Mucosa of gallbladder (tissue), 1 donor: ENCODE measurements around the gene OXNAD1. TPM values are rescaled to one million over a fixed set of nuclear protein-coding genes. Genes with fewer than 3 reads are reported as not detected.

Experiments used
- DNase-seq: peaks from one replicate; pipeline ENCODE4 v3.0.0-alpha.2; 2020; ENCODE audit warnings: low spot score
- total RNA-seq: library from RNA; stranded (reverse); gene quantifications from one replicate; pipeline ENCODE4 v1.2.1, GENCODE V29; 2021
- donor health status: DM: no; HTN: no; CAD: no.

OXNAD1 gene
- total RNA-seq, 1 donor from 2014 or later = 15.3 TPM

DNA sequence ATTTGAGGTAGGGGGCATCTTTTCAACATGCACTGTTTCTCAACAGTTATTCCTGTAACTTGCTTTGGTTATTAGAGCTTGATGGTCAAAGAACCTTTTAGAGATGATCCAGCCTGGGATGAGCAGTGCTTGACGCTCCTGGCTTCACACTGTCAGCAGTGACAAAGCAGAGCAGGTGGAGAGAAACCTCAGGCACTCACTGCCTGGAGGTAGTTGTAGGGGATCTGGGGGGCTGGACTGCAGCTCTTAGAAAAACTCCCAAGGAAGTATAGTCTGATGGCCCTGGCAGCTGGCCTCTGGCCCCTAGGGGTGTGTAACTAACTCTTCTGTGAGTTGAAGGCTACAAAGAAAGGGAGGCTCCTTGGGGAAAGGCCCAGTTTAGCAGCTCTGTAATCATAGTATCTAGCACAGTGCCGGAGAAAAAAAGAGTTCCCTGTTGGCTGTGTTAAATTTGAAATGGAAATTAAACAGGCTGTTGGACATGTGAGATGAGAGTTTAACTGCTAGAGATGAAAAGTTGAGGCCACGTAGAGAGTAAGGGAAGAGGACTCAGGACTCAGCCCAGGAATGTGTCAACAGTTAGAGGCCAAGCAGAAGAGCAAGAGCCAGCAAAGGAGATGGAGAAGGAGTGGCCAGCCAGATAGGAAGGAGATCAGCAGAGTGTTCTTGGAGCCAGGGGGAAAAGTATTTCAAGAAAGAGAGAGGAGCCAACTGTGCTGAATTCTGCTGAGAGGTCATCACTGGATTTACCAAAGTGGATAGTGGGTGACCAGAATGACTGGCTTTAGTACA, 14.2 kb downstream of the OXNAD1 start:
- DNase-seq = no peak

DNA sequence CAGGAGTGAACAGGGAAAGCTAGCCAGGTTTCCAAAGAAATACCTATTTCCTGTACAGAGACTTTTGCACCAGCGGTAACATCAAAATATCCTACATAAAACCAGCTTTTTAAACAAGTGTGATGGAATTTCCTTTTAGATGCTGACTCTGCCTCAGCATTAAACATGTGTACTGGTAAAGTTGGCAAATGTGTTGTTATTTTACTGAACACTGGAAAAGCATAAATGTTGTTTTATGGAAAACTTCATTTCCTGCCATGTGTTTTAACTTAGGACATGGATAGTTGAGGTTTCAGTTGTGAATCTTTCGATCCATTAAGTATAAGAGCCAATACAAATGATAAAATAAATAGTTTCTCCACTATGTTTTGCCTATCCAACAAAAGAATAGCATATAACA, 15.7 kb downstream of the OXNAD1 start:
- no peak for DNase-seq

DNA sequence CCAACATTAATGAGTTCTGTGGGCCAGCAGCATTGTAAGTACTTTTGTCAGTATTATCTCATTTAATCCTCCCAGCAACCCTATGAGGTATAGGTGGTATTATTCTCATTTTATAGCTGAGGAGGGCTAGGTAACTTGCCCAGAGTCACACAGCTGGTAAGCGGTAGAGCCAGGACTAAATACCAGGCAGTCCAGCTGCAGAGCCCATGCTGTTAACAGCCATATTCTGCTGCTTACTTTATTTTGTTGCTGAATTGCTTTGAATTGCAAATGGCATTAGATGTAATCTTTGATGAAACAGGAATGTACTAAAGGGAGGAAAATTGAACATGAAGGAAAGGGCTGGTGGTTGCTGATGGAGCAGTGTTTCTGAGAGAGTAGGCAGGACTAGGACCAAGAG, 19.6 kb downstream of the OXNAD1 start:
- no peak for DNase-seq

DNA sequence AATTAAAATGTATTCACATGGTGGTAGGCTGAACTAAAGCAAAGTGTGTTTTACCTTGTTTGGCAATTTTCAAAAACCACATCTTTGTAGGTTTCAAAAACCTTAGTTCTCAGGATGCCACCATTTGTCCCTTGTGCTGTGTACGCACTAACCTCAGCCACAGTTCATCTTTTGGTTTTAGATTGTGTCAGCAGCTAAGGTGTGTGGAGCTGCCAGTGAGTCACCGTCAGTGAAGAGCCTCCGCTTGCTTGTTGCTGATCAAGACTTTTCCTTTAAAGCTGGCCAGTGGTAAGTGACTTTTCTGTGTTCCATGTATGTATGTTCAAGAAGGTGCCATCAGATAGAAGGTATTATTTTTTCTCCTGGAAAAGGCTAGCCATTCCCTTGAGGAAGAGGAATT, 21.1 kb downstream of the OXNAD1 start:
- DNase-seq = no peak

GRCh38 chr3:16286751-16287543, 21.9 kb downstream of the OXNAD1 start:
- no peak for DNase-seq

GRCh38 chr3:16288664-16289063, 23.7 kb downstream of the OXNAD1 start:
- DNase-seq = no peak

GRCh38 chr3:16289144-16289889, 24.3 kb downstream of the OXNAD1 start:
- no peak for DNase-seq

DNA sequence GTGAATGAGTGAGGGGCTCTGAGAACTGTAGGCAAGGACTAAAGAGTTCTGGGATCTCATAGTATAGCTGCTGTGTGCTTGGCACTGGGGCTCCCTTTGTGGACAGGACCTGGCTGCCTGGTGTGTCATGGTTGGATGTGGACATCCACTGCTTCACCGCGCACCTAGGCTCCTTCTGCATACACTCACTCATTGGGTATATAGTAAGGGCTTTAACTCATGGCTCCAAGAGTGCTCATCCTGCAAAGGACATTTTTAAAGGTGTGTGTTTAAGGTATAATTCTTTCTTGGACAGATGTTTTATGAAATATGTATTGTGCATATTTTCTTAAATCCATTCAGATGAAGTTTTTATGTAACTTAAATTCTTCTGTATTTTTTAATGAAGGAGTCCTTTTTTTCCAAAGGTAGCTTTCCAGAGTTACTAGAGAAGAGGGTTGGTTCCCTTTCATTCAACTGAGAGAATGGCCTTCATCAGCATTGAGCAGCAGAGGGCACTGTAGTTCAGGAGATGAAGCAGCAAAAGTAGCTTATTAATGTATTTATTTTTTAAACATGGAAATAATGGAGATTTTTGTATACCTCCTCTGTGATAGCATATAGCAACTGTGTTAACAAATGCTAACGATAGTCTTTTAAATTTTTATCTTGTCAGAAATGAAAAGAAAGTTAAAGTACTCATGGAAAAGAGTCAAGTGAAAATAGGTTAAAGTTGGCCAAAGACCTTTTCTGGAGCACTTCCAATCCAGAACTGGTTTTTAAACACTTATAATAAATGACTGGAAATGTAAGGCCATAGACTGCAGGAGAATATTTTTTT, 25.2 kb downstream of the OXNAD1 start:
- peak; percentile 61 for DNase-seq

DNA sequence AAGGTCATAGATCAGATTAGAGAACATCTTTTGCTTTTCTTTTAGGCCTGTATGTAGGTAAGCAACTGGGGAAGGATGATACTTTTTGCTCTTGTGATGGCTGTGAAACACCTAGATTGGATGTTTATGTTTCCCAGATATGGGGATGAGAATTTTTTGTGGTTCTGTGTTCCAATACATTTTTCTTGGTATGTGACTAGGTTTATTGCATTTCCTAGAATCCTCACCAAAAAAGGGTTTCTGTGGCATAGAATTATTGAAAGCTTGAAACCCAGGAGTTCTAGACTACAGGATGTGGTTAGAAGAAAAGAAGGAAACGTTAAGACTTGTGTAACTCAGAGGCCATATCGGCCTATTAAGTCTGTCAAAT, 25.8 kb downstream of the OXNAD1 start:
- no peak for DNase-seq

- DNase-seq = no peak
These were observed 29.8 kb downstream of the OXNAD1 start for GRCh38 chr3:16294844-16295243.

DNA sequence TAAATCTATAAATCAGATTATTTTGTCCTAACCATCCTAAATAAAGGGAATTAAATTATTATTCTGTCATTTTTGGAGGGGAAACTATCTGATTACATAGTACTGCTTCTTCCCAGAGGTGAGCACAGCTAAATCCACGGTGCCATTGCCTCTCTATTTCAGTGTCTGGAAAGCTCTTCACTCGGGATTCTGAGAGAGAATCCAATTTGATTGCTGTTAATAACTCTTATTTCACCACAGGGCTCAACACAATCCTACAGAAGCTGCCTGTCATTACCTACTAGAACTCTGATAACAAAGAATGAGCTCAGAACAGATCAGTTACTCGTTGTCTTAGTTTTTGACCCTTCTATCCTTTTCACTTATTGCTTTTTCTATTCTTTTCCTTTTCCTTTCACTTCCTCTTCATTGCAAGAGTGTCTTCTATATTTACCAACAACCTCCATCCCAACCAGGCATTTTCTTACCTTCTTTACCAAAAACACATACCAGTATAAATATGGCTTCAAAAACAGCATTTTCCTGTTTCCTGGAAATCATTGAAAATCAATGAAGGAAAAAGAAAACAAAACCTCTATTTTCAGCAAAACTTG, 30.4 kb downstream of the OXNAD1 start:
- DNase-seq = no peak

DNA sequence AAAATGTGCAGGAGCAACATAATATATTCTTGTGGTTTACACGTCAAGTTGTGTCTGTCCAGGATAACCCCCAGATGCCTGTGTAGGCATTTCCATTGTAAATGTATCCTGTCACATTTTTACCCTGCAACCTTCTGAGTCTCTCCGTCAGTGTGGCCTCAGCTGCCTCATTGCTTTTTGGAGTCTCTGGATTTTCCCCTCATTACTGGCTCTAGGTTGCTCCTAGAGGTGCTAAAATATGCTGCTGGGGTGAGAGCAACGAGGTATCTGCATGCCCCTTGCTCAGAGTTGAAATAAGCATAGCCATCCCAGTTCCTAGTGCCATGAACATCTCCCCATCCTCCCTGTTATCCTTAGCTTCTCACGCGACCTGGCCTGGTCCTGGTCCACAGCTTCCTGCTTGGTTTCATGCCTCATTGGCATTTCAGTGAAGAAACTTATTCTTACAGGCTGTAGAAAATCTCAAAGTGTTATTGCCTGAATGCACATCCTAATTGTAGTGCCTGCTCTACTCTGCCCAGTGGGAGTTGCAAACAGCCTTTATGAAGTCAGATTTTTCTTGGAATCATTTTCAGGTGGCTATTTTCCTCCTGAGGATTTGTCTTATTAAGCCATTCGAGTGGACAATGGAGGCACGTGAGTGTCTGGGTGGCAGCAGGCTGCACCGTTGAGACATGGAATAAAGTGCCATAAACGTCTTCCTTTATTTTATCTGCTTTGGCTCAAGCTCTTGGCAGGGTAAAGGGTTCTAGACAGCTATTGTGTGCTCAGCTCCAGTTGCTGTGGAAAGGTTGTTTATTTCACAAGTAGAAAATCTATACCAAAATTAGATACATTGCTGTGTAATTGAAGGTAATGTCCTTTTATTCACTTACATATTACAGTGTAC, 33.2 kb downstream of the OXNAD1 start:
- DNase-seq = no peak

DNA sequence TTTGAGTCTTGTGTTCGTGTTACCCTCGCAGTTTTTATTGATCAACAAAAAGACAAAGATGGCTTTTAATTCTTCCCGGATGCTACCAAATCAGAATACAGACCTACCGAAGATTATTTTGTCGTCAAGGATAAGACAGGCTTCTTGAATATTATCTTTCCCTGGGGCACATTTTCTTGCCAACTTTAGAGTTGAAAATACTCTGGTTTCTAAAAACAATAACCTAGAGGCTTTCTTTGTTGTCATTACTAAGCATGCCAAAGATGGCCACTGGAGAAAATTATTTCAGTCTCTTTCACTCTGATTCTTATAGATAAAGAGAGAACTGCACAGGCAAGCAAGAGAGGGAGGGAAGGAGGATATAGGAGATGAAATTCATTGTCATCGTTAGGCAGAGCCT, 33.9 kb downstream of the OXNAD1 start:
- DNase-seq = no peak

DNA sequence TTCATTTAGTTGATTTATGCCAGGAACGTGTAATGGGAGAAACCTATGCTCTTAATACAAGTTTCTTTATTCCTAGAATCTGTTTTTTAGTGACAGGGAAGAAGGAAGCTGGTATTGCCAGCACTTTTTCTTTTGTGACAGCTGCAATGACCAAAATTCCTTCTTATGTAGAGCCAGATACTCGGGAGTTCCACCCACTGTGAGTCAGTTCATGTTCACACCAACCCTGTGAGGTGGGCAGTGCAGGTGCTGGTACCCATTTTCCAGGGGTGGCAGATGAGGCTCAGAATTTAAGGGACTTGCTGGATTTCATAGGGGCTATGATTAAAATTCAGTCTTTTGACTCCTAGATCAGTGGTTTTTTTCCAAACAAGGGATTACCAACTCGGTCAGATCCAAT, 34.7 kb downstream of the OXNAD1 start:
- no peak for DNase-seq

- DNase-seq = no peak
These were observed 35.3 kb downstream of the OXNAD1 start for GRCh38 chr3:16300307-16300706.

DNA sequence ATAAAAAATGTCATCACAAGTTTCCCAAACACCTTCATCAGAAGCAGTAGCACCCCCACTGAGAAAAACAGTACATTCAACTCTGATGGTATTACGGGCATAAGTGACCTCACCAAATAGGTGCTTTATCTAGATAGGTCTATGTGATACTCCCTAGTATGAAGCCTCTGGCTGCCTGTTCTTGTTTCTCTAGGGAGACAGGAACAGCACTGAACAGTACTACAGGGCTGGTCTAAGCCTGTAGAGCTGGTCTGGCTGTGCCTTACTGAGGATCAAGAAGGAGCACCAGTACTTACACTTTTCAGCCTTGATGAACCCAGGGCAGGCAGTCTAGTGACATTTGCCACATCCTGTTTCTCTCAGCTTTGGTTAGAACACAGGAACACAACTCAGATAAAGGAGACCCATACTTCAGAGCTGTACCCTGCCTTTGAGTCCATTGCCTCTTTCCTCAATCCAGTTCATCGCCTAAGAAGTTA, 35.9 kb downstream of the OXNAD1 start:
- DNase-seq = no peak

DNA sequence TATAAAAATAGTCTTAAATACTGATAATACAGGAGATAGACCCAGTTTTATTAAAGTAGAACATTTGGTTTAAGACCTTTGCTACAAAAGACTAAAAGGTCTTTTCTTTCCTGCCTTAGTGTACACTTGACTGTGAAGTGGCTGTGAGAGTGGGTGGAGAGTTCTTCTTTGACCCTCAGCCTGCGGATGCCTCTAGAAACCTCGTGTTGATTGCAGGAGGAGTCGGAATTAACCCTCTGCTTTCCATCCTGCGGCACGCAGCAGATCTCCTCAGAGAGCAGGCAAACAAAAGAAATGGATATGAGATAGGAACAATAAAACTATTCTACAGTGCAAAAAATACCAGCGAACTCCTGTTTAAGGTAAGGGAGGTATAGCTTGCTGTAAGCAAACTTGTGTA, 36.5 kb downstream of the OXNAD1 start:
- no peak for DNase-seq

DNA sequence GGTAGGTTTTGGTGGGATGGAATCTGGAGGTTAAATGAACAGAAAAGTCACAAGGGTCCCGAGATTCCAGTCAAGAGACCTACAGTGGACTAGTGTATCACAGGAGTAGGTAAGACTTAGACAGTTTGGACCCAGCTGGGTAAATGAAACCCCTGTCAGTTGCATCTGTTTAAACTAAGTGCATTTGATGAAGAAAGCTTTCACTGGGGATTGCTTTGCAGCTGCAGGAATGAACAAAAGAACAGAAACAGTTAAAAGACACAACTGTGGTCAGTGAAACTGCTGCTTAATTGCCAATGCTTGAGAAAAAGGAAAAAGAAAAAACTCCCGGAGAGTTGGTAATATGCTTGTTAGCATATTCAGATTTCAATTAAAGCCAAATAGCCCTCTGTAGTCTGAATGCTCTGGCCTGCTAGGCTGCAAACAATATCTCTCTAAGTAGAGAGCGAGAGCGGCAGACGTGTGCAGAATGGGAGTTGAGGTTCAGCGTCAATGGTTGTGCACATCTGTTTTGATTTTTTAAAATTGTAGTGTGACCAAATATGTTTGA, 37.1 kb downstream of the OXNAD1 start:
- DNase-seq = no peak

DNA sequence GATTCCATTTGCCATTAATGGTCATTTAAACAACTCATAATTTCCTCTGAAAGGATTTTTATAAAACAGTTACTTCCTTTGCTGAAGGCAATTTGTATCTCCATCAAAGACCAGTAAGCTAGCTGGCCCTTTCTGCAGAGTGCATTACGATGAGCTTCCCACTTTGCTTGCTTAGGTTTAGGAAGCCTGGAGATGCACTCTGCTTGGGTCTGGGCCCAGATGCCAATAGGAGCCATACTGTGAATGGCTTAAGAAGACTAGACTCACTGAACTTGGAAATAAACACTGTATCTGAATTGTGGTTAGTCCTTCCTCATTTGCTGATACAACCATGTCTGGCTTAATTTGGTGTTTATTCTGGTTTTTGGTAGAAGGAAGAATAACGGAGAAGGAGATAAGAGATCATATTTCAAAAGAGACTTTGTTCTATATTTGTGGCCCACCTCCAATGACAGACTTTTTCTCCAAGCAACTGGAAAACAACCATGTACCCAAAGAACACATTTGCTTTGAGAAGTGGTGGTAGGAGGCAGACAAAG, 38.1 kb downstream of the OXNAD1 start:
- DNase-seq = no peak
